GM19372 (cell line): ENCODE data around the gene TOMM34.
A peak's percentile ranks its signal among the peaks of the same experiment; 100 is the strongest.

Experiments
- ATAC-seq: cut with Tn5 transposase; IDR thresholded peaks from one replicate; pipeline ENCODE4 v1.9.1; 2021; ENCODE audit warnings: mild to moderate bottlenecking, low read depth, moderate library complexity; ENCODE audit not compliant: unreplicated experiment

Gene TOMM34

GRCh38 chr20:44963325-44964215, 3.4 kb upstream of the TOMM34 start:
- ATAC-seq: no peak

GRCh38 chr20:44962483-44962882, 2.3 kb upstream of the TOMM34 start:
- no peak for ATAC-seq

GRCh38 chr20:44961870-44962267, 1.7 kb upstream of the TOMM34 start:
- ATAC-seq: no peak

GRCh38 chr20:44961011-44961869, 1.0 kb upstream of the TOMM34 start:
- ATAC-seq: no peak

- ATAC-seq: peak; percentile 20
Observed at GRCh38 chr20:44959638-44960102, 527 bp downstream of the TOMM34 start.

- ATAC-seq: no peak
Observed at GRCh38 chr20:44959082-44959637, 1.0 kb downstream of the TOMM34 start.

- ATAC-seq: no peak
Observed at GRCh38 chr20:44958276-44958675, 1.9 kb downstream of the TOMM34 start.

- no peak for ATAC-seq
Observed at GRCh38 chr20:44956410-44956809, 3.8 kb downstream of the TOMM34 start.

GRCh38 chr20:44955270-44955669, 4.9 kb downstream of the TOMM34 start:
- ATAC-seq: no peak

GRCh38 chr20:44954211-44954610, 6.0 kb downstream of the TOMM34 start:
- ATAC-seq: no peak

GRCh38 chr20:44952731-44953130, 7.5 kb downstream of the TOMM34 start:
- no peak for ATAC-seq

GRCh38 chr20:44950368-44950767, 9.8 kb downstream of the TOMM34 start:
- ATAC-seq: no peak

GRCh38 chr20:44948513-44948912, 11.7 kb downstream of the TOMM34 start:
- no peak for ATAC-seq

- no peak for ATAC-seq
Observed at GRCh38 chr20:44948107-44948506, 12.1 kb downstream of the TOMM34 start.

- ATAC-seq: no peak
Observed at GRCh38 chr20:44946271-44946852, 13.8 kb downstream of the TOMM34 start.

GRCh38 chr20:44945261-44945660, 14.9 kb downstream of the TOMM34 start:
- no peak for ATAC-seq

- ATAC-seq: no peak
Observed at GRCh38 chr20:44943828-44944227, 16.4 kb downstream of the TOMM34 start.

GRCh38 chr20:44942264-44942973, 17.8 kb downstream of the TOMM34 start:
- no peak for ATAC-seq

GRCh38 chr20:44941120-44941691, 19.0 kb downstream of the TOMM34 start:
- no peak for ATAC-seq

- ATAC-seq: no peak
Observed at GRCh38 chr20:44938637-44939036, 21.6 kb downstream of the TOMM34 start.
